HG02571 (cell line): Measurements from ENCODE around the gene MISP.
A peak's percentile ranks its signal among the peaks of the same experiment; 100 is the strongest.

Experiments used
- ATAC-seq: cut with Tn5 transposase; IDR thresholded peaks from one replicate; pipeline ENCODE4 v1.9.1; 2021; ENCODE audit warnings: mild to moderate bottlenecking, moderate library complexity; ENCODE audit not compliant: unreplicated experiment

Gene MISP

GRCh38 chr19:795691-796581 is 45.0 kb downstream of the MISP start:
- no peak for ATAC-seq

DNA sequence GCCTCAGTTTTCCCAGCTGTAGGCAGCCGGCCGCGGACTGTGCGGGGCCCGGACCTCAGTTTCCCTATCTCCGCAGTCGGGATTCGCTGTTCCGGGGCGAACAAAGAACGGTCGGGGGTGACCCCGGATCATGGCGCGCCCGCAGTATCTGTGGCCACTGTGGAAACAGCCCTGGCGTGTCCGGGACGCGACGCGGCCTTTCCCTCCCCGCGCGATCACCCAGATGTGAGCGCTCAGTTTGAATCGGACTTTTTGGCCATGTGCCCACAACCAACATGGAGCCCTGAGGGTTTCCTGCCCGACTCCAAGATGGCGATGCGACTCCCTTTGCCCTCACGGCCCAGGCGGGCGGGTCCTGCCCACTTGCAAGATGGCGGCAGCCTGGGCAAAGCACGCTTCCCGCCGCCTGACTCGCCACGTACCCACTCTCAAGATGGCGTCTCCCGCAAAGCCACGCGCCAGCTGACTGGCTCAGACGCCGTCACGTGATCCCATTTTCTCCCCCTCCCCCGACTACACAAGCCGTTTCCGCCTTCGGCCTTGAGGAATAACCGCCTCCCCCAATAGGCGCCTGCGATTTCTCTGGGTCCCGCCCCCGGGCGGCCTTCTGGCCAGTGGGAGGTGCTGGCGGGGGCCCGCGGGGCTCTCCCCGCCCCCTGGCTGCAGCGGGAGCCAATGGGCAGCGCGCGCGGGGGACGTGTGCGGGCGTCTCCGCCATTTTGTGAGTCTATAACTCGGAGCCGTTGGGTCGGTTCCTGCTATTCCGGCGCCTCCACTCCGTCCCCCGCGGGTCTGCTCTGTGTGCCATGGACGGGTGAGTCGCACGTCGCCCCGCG is 46.0 kb downstream of the MISP start, which contains the start of gene PTBP1:
PTBP1 (plus strand) TSS at position 761 of the 836 bp plus-strand sequence; CDS start at position 807, 46 bp downstream.
- peak; percentile 75 for ATAC-seq

DNA sequence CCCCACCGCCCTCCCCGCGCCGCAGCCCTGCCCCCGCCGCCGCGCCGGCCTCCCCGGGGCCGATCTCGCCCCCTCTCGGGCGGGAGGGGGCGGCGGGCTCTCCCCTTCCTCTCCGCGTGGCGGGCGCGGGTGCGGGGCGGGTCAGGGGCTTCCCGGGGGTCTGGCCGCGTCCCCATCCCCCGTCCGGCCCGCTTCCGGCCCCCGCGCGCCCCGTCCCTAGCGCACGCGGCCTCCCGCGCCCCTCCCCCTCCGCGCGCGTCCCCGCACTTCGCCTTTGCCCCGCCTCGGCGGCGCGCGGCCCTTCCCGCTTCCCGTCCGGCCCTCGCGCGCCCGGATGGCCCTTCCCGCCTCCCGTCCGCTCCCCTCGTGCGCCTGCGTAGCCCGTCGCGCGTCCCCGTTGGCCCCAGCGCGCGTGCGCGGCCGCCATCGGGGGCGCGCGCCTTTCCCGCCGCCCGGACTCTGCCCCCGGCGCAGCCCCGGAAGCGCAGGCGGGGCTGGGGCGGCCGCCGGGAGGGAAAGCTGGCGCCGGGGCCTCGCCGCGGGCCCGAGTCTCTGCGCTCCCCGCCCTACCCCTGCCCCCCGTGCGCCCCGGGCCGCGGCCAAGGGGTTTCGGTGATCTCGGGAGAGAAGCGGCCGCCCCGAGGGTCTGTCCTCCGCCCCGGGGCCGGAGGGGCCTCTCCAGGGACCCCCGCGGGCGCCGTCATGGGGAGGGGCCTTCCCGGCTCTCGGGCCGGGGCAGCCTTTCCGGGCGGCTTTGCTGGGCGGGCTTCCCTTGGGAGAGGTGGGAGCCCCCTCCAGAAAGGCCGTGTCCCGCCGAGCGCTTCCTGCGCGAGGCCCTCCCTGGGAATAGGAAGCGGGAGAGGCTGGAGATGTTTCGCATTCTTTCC is 46.9 kb downstream of the MISP start:
- ATAC-seq: peak; percentile 40

DNA sequence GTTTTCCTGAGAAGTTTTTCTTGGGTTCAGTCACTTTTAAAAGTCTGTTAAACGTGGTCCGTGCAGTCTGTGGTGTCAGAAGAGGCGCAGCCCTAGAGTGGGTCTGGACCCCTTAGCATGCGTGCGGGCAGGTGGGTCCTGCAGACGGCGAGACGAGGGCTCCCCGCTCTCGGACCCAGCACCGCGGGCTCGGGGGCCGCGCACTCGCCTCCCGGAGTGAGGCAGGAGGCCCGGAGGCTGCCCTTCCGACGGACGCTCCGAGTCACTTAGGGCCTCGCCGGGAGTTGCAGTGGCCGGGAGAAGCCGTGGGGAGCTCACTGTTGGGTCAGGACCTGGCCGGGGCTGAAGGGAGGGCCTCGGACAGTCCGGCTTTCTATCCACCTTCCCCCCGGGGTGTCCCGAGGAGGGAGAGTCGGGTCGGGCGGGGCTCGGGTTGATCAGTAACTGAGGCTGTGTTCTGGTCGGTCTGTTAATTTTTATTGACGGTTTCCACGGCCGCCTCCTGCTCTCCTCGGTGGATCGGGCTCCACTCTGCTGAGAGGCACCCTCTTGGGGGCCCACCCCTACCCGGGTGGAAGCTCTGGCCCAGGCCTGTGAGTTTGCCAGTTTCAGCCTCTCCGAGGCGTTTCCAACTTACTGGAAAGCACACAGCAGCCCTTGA is 47.6 kb downstream of the MISP start:
- no peak for ATAC-seq

- ATAC-seq: no peak
Observed at GRCh38 chr19:799076-799881, 48.4 kb downstream of the MISP start.

DNA sequence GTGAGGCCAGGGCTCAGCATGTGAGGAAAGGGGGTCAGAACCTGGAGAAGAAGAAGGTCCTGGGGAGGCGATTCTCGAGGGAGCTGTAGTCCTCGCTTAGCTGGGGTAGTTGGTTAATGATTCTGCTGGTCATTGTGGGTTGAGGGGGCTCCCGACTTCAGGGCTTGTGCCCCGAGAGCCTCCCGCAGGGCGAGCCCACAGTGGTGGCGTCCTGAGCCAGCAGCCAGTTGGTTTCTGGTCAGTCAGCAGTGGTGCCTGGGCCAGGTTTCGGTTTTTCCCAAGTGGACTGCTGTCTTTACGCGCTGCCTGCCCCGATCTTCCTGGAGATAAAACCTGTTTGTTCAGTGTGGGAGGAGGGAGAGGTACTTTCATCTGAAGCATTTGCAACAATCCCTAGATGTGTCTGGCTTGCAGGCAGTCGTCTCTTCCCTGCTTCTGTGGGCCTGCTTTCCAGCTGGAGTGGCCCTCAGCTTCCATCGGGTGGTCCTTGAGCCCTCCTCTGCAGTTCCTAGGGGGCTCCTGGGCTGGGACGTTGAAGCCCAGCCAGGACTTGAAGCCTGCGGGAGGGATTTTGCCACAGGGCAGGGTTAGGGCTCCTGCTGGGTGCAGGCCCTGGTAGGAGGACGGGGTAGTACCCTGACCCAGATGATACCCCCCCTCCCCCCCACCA is 49.6 kb downstream of the MISP start:
- no peak for ATAC-seq

DNA sequence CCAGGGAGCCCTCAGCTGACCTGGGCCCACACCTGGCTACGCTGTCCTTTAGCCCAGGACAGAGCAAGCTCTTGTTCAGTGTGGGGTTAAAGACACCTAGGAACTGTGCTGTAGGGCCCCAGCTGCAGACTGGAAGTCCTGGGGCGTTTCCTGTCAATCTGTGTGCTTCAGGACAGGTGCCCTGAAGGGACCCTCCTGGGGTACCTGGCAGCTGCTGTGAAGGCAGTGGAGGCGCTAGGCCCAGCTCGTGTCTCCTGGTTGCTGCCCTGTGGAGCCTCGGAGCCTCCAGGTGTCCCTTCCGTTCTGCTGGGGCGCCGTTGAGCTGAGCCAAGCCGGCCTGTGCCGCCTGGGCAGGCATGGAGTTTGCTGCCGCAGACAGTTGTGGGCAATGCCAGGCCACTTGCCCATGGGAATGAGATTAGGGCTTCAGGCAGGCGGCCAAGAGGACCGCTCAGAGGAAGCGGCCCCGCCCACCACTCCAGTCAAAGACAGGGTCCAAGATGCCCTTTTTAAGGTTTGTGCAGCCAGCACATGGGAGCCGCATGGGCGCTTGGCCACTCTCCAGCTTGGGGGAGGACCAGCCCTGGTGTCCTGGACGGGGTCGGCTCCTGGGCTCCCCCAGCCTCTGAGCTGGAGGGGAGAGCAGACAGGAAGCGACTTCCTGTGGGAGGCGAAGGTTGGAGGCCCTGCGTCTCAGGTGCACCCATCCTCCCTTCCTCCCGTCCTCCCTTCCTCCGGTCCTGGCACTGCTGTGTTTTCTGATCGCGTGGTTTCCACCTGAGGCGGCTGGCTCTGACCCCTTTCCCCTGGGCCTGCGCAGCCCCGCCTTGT is 50.3 kb downstream of the MISP start:
- no peak for ATAC-seq

DNA sequence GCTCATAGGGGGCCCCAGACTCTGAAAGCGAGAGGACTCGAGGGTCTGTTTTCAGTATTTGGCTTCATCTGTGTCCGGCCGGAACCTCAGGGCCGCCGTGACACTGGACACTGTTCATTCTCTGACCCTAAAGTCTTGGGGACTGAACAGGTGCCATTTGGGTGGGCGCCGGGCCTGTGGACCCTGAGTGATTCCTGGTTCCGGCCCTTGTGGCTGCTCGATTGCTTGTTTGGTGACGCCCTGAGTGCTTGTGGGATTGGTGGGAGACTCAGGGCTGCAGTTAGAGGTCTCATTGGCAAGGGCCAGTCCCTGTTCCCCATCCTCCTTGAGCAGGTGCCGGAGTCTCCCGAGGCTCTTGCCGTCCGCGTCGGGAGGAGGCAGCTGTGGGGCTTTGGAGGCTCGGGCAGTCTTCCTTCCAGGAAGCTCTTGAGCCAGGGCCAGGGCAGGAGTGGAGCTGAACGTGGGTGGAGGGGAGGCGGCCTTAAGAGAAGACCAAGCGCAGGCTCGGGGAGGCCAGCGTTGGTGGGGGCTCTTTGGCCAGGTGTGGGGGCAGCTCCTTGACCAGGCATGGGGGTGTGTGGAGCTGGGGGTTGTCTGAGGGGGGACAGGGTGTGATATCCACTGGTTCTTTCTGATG is 51.1 kb downstream of the MISP start:
- ATAC-seq: no peak

- no peak for ATAC-seq
Observed at GRCh38 chr19:802498-803098, 51.7 kb downstream of the MISP start.

GRCh38 chr19:803099-803561 is 52.2 kb downstream of the MISP start:
- ATAC-seq: no peak

GRCh38 chr19:803686-804418 is 52.9 kb downstream of the MISP start:
- no peak for ATAC-seq

- ATAC-seq: no peak
Observed at GRCh38 chr19:804419-805165, 53.7 kb downstream of the MISP start.

GRCh38 chr19:805166-805551 is 54.2 kb downstream of the MISP start:
- ATAC-seq: no peak

DNA sequence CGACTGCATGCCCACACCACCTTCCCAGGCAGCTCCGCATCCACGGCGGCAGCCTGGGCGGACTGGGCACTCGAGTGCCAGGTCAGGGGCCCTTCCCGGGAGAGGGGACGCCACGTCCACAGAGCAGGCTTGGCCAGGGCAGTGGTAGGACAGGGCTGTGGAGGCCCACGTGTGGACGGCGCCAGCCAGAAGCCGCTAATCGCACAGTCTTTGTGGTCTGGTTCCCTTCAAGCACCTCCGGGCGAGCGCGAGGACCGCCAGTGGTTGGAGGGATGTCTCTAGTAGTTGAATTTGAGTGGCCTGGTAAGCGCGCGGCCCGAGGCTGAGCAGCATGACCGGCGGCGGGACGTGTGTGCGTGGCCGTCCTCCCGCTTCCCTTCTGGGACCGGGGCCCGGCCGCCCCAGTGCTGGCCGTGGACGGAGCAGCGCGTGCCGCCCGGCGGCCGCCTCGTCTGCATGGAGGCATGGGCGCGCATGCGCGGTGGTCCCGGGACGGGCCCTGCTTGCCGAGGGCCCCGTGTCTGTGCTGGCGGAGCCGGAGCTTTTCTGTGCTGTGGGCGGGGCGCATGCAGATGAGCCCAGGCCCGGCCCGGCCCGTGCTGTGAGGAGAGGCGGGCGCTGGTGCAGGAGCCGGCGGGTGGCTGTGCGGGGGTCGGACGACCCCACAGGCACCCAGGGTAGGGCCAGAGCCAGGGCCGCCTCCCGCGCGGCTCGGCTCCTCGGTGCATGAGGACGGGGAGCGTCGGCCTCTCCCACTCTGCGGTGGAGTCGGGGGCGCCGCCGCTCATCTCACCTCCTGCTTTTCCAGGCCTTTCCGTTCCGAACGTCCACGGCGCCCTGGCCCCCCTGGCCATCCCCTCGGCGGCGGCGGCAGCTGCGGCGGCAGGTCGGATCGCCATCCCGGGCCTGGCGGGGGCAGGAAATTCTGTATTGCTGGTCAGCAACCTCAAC is 55.0 kb downstream of the MISP start:
- ATAC-seq: no peak
